ENCODE data around the gene PRKCA. TPM values are rescaled to one million over a fixed set of nuclear protein-coding genes. Genes with fewer than 3 reads are reported as not detected.
"Not testable (repeated sequence)": the region's sequence is repeated elsewhere in the genome, so short reads cannot be mapped to it uniquely, and the experiment has no call there.

PRKCA gene
- total RNA-seq, 1 donor from 2014 or later, result 4.5 TPM

GRCh38 chr17:66290101-66290722, 12.2 kb upstream of the PRKCA start:
- no peak for ATAC-seq

- no peak for ATAC-seq
These were observed 10.1 kb upstream of the PRKCA start for GRCh38 chr17:66292353-66292752.

- no peak for ATAC-seq
These were observed 6.1 kb upstream of the PRKCA start for GRCh38 chr17:66296289-66296725.

GRCh38 chr17:66297443-66297842, 5.0 kb upstream of the PRKCA start:
- not testable (repeated sequence) for ATAC-seq

- ATAC-seq, result no peak
These were observed 2.7 kb upstream of the PRKCA start for GRCh38 chr17:66299711-66300110.

- no peak for ATAC-seq
These were observed 1.5 kb upstream of the PRKCA start for GRCh38 chr17:66300956-66301355.

- ATAC-seq, result no peak
These were observed 998 bp upstream of the PRKCA start for GRCh38 chr17:66301367-66301863.

GRCh38 chr17:66302761-66303626, 581 bp downstream of the PRKCA start:
- ATAC-seq, result peak; percentile 37

- ATAC-seq, result no peak
These were observed 2.1 kb downstream of the PRKCA start for GRCh38 chr17:66304304-66305174.

- no peak for ATAC-seq
These were observed 4.0 kb downstream of the PRKCA start for GRCh38 chr17:66306446-66306845.

- no peak for ATAC-seq
These were observed 4.8 kb downstream of the PRKCA start for GRCh38 chr17:66307257-66307656.

- no peak for ATAC-seq
These were observed 6.4 kb downstream of the PRKCA start for GRCh38 chr17:66308856-66309255.

- ATAC-seq, result no peak
These were observed 7.4 kb downstream of the PRKCA start for GRCh38 chr17:66309793-66310192.

GRCh38 chr17:66310528-66311148, 8.2 kb downstream of the PRKCA start:
- ATAC-seq, result no peak

GRCh38 chr17:66312912-66313311, 10.5 kb downstream of the PRKCA start:
- ATAC-seq, result no peak

- ATAC-seq, result no peak
These were observed 10.9 kb downstream of the PRKCA start for GRCh38 chr17:66313325-66313724.

- ATAC-seq, result no peak
These were observed 11.7 kb downstream of the PRKCA start for GRCh38 chr17:66313995-66314659.

GRCh38 chr17:66317629-66318028, 15.2 kb downstream of the PRKCA start:
- ATAC-seq, result no peak

GRCh38 chr17:66319226-66319625, 16.8 kb downstream of the PRKCA start:
- ATAC-seq, result no peak

- no peak for ATAC-seq
These were observed 20.4 kb downstream of the PRKCA start for GRCh38 chr17:66322764-66323163.

- not testable (repeated sequence) for ATAC-seq
These were observed 22.1 kb downstream of the PRKCA start for GRCh38 chr17:66324381-66325004.
